Gastroesophageal sphincter (tissue), 4 donors: ENCODE results near the gene CD200R1. TPM values are rescaled to one million over a fixed set of nuclear protein-coding genes. Genes with fewer than 3 reads are reported as not detected.

Experiments used
- ATAC-seq: fragments of 150-250 bp; one replicate; pipeline ENCODE4 v1.9.1; 2016; ENCODE audit warnings: mild to moderate bottlenecking, moderate library complexity
- H3K27ac ChIP-seq, 4 donors: fragments of 200-600 bp; sonication (generic) in 3 of 4; 1 replicate in 3 of 4; 2 replicates in 1 of 4; pipeline ENCODE4 v1.5.1; 2016 to 2019
- H3K27me3 ChIP-seq: fragments of 200-600 bp; sonication (generic); one replicate; pipeline ENCODE4 v1.5.1; 2019
- H3K36me3 ChIP-seq, 2 donors: fragments of 200-600 bp; sonication (generic); one replicate each; pipeline ENCODE4 v1.5.1; 2019; ENCODE audit warnings: control low read depth in 1 of 2
- H3K4me1 ChIP-seq, 3 donors: fragments of 200-600 bp; sonication (generic); 1 replicate in 2 of 3; 2 replicates in 1 of 3; pipeline ENCODE4 v1.5.1; 2016 to 2019; ENCODE audit warnings: control low read depth in 2 of 3
- H3K4me3 ChIP-seq, 2 donors: fragments of 200-600 bp; sonication (generic); one replicate each; pipeline ENCODE4 v1.5.1; 2019; ENCODE audit warnings: mild to moderate bottlenecking in 1 of 2, moderate library complexity in 1 of 2
- H3K9me3 ChIP-seq, 3 donors: fragments of 200-600 bp; sonication (generic); one replicate each; pipeline ENCODE4 v1.5.1; 2017 to 2019; ENCODE audit warnings: control low read depth in 2 of 3
- EP300 ChIP-seq: sonication (generic); formaldehyde crosslinking; IDR thresholded peaks from one replicate; pipeline ENCODE4 v1.6.1; 2017; ENCODE audit warnings: antibody characterized with exemption, mild to moderate bottlenecking
- POLR2A ChIP-seq, 2 donors: fragments of 450-650 bp; IDR thresholded peaks; one replicate each; pipeline ENCODE4 v1.6.1; 2017; ENCODE audit warnings: antibody characterized with exemption in 2 of 2, mild to moderate bottlenecking in 2 of 2, moderate library complexity in 1 of 2
- POLR2AphosphoS5 ChIP-seq: sonication (generic); formaldehyde crosslinking; IDR thresholded peaks from one replicate; pipeline ENCODE4 v1.6.1; 2017; ENCODE audit warnings: antibody characterized with exemption
- WGBS, 2 donors: methylation state at CpG; one replicate each; pipeline ENCODE4 v1.1.5; 2018; ENCODE audit warnings: low coverage in 1 of 2; 5-methylcytosine and 5-hydroxymethylcytosine counted together
- total RNA-seq, 4 donors: library from RNA; depleted of rRNA; stranded (reverse); fragments of >200 nt; gene quantifications; one replicate each; pipeline ENCODE4 v1.1.0, GENCODE V29; 2016
- TF ChIP-seq, protein P1 (sequence below), 4 experiments: fragments of 200-600 bp in 2 of 4; fragments of 450-650 bp in 2 of 4; sonication (generic) in 1 of 4; IDR thresholded peaks; one replicate each; pipeline ENCODE4 v1.5.1; 2017 to 2019; ENCODE audit warnings: antibody characterized with exemption in 4 of 4, mild to moderate bottlenecking in 2 of 4, moderate library complexity in 2 of 4

The CD200R1 gene
- total RNA-seq, 4 donors from 2014 or later, result 0.78 to 4.9 (median 1.8) TPM

GRCh38 chr3:112984485-112984884 lies 9.6 kb upstream of the CD200R1 start:
- no peak for ATAC-seq
- H3K36me3 ChIP-seq, result no peaks in the 10 kb centered on the region
- no peak overlapping the region for H3K27ac ChIP-seq
- peaks cover 0 to 4% (median 0%) of the 10 kb centered on the region in 3 donors for H3K4me1 ChIP-seq
- H3K27me3 ChIP-seq, result no peaks in the 10 kb centered on the region
- 67 to 80% methylated on average over 2 of the region's 2 CpGs for WGBS, 2 donors
- H3K4me3 ChIP-seq, result no peak overlapping the region
- TF ChIP-seq POLR2A (IDR thresholded peaks at IDR 0.05), result no peak
- no peaks in the 10 kb centered on the region for H3K9me3 ChIP-seq

DNA sequence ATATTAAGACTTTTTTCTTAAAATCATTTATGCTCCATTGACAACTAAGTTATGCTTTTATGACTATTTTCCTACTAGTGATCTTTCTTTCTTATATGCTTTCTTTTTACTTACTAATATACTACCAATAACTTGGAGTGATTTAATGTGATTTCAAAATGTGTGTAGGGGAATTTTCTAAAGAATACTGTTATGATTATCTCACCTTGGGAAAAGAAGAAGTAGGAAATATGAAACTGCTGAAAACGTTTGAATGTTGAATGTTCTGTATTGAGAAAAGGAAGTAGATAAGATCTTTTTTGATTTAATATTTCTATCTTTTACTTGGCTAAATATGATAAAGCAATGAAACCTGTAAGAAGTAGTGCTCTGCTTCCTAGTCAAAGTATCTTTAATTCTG lies 7.8 kb upstream of the CD200R1 start:
- Histone ChIP-seq H3K27me3 (no peaks in the 10 kb centered on the region), H3K4me1 (peaks cover 0 to 4% (median 0%) of the 10 kb centered on the region in 3 donors), H3K9me3 (no peaks in the 10 kb centered on the region), H3K4me3 (no peak overlapping the region), H3K27ac (no peak overlapping the region), H3K36me3 (no peaks in the 10 kb centered on the region)
- 35 to 45% methylated on average over 1 of the region's 1 CpG for WGBS, 2 donors
- TF ChIP-seq POLR2AphosphoS5 (no peak), EP300 (no peak), POLR2A (IDR thresholded peaks at IDR 0.05) (no peak)
- TF ChIP-seq, protein P1, sequence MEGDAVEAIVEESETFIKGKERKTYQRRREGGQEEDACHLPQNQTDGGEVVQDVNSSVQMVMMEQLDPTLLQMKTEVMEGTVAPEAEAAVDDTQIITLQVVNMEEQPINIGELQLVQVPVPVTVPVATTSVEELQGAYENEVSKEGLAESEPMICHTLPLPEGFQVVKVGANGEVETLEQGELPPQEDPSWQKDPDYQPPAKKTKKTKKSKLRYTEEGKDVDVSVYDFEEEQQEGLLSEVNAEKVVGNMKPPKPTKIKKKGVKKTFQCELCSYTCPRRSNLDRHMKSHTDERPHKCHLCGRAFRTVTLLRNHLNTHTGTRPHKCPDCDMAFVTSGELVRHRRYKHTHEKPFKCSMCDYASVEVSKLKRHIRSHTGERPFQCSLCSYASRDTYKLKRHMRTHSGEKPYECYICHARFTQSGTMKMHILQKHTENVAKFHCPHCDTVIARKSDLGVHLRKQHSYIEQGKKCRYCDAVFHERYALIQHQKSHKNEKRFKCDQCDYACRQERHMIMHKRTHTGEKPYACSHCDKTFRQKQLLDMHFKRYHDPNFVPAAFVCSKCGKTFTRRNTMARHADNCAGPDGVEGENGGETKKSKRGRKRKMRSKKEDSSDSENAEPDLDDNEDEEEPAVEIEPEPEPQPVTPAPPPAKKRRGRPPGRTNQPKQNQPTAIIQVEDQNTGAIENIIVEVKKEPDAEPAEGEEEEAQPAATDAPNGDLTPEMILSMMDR (IDR thresholded peaks at IDR 0.05), result no peak
- no peak for ATAC-seq

- 0% methylated on average over 1 of the region's 1 CpG; no CpG with 5 or more reads in 1 of the 2 donors for WGBS, 2 donors
- no peak overlapping the region for H3K27ac ChIP-seq
- no peaks in the 10 kb centered on the region for H3K27me3 ChIP-seq
- no peaks in the 10 kb centered on the region for H3K9me3 ChIP-seq
- TF ChIP-seq, protein P1 (IDR thresholded peaks at IDR 0.05), result no peak
- TF ChIP-seq EP300 (no peak), POLR2AphosphoS5 (no peak), POLR2A (IDR thresholded peaks at IDR 0.05) (no peak)
- ATAC-seq, result no peak
- H3K36me3 ChIP-seq, result no peaks in the 10 kb centered on the region
- H3K4me1 ChIP-seq, result peaks cover 0 to 4% (median 0%) of the 10 kb centered on the region in 3 donors
- no peak overlapping the region for H3K4me3 ChIP-seq
Measured at GRCh38 chr3:112980080-112980479, 5.2 kb upstream of the CD200R1 start.

DNA sequence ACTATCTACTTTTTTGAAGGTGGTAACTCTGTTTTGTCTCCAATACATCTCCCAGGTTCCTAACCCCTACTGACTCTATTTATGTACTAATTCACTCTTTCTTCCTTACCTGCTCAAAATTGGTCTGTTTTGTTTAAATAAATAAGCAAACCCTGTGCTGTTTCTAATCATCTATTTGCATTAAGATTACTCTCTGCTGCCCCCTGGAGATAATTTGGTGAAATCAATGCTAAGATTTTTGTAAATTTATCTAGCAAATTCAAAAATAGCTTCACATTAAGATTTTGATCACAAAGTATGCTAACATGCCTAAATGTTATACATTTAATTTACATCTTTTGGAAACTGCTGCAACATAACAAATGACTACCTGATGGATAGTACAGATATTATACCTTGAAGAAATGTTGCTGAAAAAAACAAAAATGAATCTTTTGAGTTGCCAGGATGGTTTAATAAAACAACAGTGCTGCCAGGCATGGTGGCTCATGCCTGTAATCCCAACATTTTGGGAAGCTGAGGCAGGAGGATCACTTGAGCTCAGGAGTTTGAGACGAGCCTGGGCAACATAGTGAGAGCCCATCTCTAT lies 4.4 kb upstream of the CD200R1 start:
- H3K27ac ChIP-seq, result no peak overlapping the region
- no peak for ATAC-seq
- TF ChIP-seq, protein P1 (IDR thresholded peaks at IDR 0.05), result peak; percentile 53 to 69 (median 66)
- TF ChIP-seq EP300, result no peak
- peaks cover 0 to under 1% (median 0%) of the 10 kb centered on the region in 3 donors for H3K4me1 ChIP-seq
- no peaks in the 10 kb centered on the region for H3K36me3 ChIP-seq
- 40 to 73% methylated on average over 1 of the region's 1 CpG for WGBS, 2 donors
- H3K9me3 ChIP-seq, result no peaks in the 10 kb centered on the region
- H3K4me3 ChIP-seq, result no peak overlapping the region
- H3K27me3 ChIP-seq, result no peaks in the 10 kb centered on the region

DNA sequence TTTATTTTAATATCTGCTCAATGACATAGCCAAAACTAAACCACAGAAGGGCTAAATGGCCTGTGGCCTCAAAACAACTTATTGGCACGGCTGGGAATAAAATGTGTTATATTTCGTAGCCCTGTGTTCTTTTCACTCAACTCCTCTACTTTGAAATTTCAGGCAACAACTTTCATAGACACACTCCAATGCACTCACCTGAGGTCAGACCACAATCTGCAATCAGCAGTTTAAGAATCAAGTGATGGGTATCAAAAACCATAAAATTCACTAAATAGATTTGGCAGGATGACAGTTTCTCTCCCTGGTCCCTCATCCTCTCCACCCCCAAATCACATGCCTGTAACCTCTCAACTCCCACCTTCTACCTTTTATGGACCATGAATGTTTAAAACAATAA lies 2.0 kb upstream of the CD200R1 start:
- whole genome bisulfite sequencing, 2 donors, result 53% methylated on average over 2 of the region's 2 CpGs; no CpG with 5 or more reads in 1 of the 2 donors
- no peaks in the 10 kb centered on the region for H3K4me1 ChIP-seq

More for the DNA sequence above, 2.0 kb upstream of the CD200R1 start:
- no peaks in the 10 kb centered on the region for H3K27me3 ChIP-seq
- H3K36me3 ChIP-seq, result no peaks in the 10 kb centered on the region
- H3K27ac ChIP-seq, result no peak overlapping the region
- no peak for ATAC-seq
- TF ChIP-seq POLR2AphosphoS5, result no peak
- no peak for TF ChIP-seq POLR2A (IDR thresholded peaks at IDR 0.05)
- TF ChIP-seq, protein P1 (IDR thresholded peaks at IDR 0.05), result no peak
- no peak for TF ChIP-seq EP300
- no peak overlapping the region for H3K4me3 ChIP-seq
- no peaks in the 10 kb centered on the region for H3K9me3 ChIP-seq
